Esophagus (tissue), 2 donors: ENCODE data around the gene EHBP1L1. TPM values are rescaled to one million over a fixed set of nuclear protein-coding genes. Genes with fewer than 3 reads are reported as not detected.

ENCODE experiments used
- H3K27ac ChIP-seq, 2 donors: one replicate each; pipeline ENCODE4 v1.5.1; 2013; ENCODE audit warnings: low read depth in 2 of 2, mild to moderate bottlenecking in 2 of 2, inconsistent platforms in 1 of 2, low read length in 1 of 2, moderate library complexity in 1 of 2
- H3K27me3 ChIP-seq, 2 donors: one replicate each; pipeline ENCODE4 v1.6.1; 2013; ENCODE audit warnings: low read length in 2 of 2, control low read depth in 1 of 2, mild to moderate bottlenecking in 1 of 2; ENCODE audit not compliant: insufficient read depth in 2 of 2, control insufficient read depth in 1 of 2
- H3K36me3 ChIP-seq, 2 donors: one replicate each; pipeline ENCODE4 v1.6.1; 2013; ENCODE audit warnings: low read length in 1 of 2; ENCODE audit not compliant: control insufficient read depth in 2 of 2, insufficient read depth in 2 of 2
- H3K4me1 ChIP-seq, 2 donors: one replicate each; pipeline ENCODE4 v1.6.1; 2013; ENCODE audit warnings: low read length in 1 of 2; ENCODE audit not compliant: control insufficient read depth in 2 of 2, insufficient read depth in 2 of 2
- H3K4me3 ChIP-seq, 2 donors: one replicate each; pipeline ENCODE4 v1.5.1; 2013; ENCODE audit warnings: low read length in 2 of 2, mild to moderate bottlenecking in 2 of 2, low read depth in 1 of 2, moderate library complexity in 1 of 2
- H3K9me3 ChIP-seq, 2 donors: one replicate each; pipeline ENCODE4 v1.6.1; 2013; ENCODE audit warnings: mild to moderate bottlenecking in 2 of 2, low read depth in 1 of 2, low read length in 1 of 2, moderate library complexity in 1 of 2; ENCODE audit not compliant: control insufficient read depth in 2 of 2, insufficient read depth in 1 of 2
- WGBS, 2 donors: extraction: QIAGEN DNeasy Blood & Tissue Kit; methylation state at CpG; one replicate each; pipeline ENCODE4 v1.1.7; 2013; 5-methylcytosine and 5-hydroxymethylcytosine counted together
- polyA plus RNA-seq, 2 donors: library from polyadenylated mRNA; stranded (reverse); fragments of 200-250 nt; gene quantifications; one replicate each; pipeline ENCODE4 v1.2.3, GENCODE V29; 2013
- donor health status: healthy with polysubstance abuse.
- donor health status: Bipolar disorder and iron deficiency.

The EHBP1L1 gene
- polyA plus RNA-seq, 2 donors = 54.4 to 61.6 TPM

DNA sequence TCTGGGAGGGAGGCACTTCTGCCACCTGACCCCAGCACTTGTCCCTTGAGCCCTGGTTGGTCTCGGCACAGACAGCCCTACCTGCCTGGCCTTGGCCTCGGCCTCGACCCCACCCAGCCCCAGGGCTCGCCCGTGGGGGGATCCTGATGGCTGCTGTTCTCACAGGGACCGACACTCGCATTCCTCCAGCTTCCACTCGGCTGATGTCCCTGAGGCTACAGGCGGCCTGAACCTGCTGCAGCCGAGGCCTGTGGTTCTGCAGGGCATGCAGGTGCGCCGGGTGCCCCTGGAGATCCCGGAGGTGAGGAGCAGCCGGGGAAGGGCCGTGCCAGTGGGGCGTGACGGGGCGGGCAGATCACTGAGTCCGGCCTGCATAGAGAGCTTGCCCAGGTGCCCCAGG, 44.8 kb downstream of the EHBP1L1 start:
- 87 to 90% methylated on average over 19 of the region's 19 CpGs for WGBS, 2 donors
- peaks cover 11 to 71% of the 10 kb centered on the region in 2 donors for H3K36me3 ChIP-seq
- no peak overlapping the region for H3K27ac ChIP-seq
- peaks cover 1 to 4% of the 10 kb centered on the region in 2 donors for H3K4me1 ChIP-seq
- no peaks in the 10 kb centered on the region for H3K9me3 ChIP-seq
- no peak overlapping the region for H3K4me3 ChIP-seq
- no peaks in the 10 kb centered on the region for H3K27me3 ChIP-seq

DNA sequence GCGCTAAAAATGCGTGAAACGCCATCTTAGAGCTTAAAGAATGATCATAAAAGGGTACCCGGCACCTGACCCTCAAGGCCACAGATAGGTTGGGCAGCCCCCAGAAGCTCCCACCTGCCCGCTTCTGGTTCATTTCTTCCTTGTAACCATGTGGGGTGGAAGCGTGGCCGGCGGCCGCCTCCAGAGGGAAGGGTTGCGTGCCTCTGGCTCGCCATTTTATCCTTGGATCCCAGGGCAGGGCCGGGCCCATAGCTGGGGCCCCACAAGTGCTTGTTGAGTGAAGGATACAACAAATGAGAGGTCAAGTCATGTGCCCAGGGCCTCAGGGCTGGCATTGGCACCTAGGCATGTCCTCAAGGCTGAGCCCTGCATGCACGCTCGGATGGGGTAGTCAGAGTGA, 45.6 kb downstream of the EHBP1L1 start:
- H3K9me3 ChIP-seq = no peaks in the 10 kb centered on the region
- no peaks in the 10 kb centered on the region for H3K27me3 ChIP-seq
- no peak overlapping the region for H3K4me3 ChIP-seq
- peaks cover 3 to 4% of the 10 kb centered on the region in 2 donors for H3K4me1 ChIP-seq
- peaks cover 14 to 78% of the 10 kb centered on the region in 2 donors for H3K36me3 ChIP-seq
- 94 to 97% methylated on average over 14 of the region's 14 CpGs for WGBS, 2 donors
- no peak overlapping the region for H3K27ac ChIP-seq

DNA sequence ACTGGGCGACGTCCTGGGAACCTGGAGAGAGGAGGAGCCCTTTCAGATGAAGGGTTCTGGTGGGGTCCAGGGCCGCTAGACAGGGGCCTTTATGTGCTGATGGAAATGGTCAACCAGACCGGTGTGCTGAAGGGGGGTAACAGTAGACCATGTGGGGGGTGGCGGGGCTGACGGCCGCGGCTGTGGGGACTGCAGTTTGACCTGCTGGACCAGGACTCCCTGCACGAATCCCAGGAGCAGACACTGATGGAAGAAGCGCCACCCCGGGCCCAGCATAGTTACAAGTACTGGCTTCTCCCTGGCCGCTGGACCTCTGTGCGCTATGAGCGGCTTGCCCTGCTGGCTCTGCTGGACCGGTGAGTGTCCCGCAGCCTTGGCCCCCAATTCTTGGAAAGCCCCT, 46.2 kb downstream of the EHBP1L1 start:
- 92 to 94% methylated on average over 14 to 16 of the region's 16 CpGs for WGBS, 2 donors
- Histone ChIP-seq H3K36me3 (peaks cover 14 to 83% of the 10 kb centered on the region in 2 donors), H3K27me3 (no peaks in the 10 kb centered on the region), H3K4me1 (peaks cover 0 to 3% of the 10 kb centered on the region in 2 donors), H3K9me3 (no peaks in the 10 kb centered on the region), H3K4me3 (no peak overlapping the region), H3K27ac (no peak overlapping the region)

DNA sequence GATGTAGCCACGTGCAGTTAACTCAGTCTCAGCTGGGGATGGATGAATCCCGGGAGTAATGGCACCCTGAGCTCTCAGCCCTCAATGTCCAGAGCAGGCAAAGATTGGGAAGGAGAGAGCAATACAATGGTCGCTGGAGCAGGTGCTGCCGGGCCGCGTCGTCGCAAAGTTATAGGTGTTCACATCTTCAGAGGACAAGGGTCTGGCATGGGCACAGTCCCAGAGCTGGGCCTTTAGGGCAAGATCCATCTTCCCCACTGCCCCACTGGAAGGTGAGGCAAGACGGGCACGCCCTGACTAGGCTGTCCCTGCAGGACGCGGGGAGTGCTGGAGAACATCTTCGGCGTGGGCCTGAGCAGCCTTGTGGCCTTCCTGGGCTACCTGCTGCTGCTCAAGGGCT, 47.3 kb downstream of the EHBP1L1 start:
- no peaks in the 10 kb centered on the region for H3K27me3 ChIP-seq
- peaks cover 14 to 83% of the 10 kb centered on the region in 2 donors for H3K36me3 ChIP-seq
- peaks cover 0 to 3% of the 10 kb centered on the region in 2 donors for H3K4me1 ChIP-seq
- no peaks in the 10 kb centered on the region for H3K9me3 ChIP-seq
- 89 to 94% methylated on average over 14 of the region's 14 CpGs for WGBS, 2 donors
- no peak overlapping the region for H3K27ac ChIP-seq
- no peak overlapping the region for H3K4me3 ChIP-seq

DNA sequence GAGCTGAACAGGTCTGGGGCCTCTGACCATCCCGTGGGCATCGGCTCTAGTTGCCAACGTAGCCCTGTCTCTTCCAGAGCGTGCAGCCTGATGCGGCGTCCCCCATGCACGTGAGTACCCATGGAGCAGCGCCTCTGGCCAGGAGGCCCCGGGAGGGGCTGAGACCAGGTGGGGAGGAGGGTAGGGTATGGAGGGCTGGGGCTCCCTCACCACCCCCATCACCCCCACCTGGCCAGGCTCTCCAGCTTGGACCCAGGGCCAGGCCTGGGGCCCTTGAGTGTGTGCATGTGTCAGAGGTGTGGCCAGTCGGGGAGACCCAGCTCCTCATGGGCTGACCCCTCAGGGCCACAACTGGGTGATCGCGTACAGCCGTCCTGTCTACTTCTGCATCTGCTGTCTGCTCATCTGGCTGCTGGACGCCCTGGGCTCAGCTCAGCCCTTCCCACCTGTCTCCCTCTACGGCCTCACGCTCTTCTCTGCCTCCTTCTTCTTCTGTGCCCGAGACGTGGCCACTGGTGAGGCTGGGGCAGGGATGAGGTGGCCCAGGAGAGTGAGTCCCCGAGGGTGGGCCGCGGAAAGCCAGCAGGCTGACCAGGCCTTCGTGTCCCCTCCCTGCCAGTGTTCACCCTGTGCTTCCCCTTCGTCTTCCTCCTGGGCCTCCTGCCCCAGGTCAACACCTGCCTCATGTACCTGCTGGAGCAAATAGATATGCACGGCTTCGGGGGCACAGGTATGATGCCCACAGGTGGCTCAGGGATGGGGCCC, 48.2 kb downstream of the EHBP1L1 start:
- WGBS, 2 donors = 92 to 94% methylated on average over 24 to 25 of the region's 25 CpGs
- H3K27me3 ChIP-seq = no peaks in the 10 kb centered on the region
- H3K4me1 ChIP-seq = peaks cover 0 to 3% of the 10 kb centered on the region in 2 donors
- peaks cover 18 to 83% of the 10 kb centered on the region in 2 donors for H3K36me3 ChIP-seq
- H3K9me3 ChIP-seq = no peaks in the 10 kb centered on the region
- H3K27ac ChIP-seq = no peak overlapping the region
- no peak overlapping the region for H3K4me3 ChIP-seq

DNA sequence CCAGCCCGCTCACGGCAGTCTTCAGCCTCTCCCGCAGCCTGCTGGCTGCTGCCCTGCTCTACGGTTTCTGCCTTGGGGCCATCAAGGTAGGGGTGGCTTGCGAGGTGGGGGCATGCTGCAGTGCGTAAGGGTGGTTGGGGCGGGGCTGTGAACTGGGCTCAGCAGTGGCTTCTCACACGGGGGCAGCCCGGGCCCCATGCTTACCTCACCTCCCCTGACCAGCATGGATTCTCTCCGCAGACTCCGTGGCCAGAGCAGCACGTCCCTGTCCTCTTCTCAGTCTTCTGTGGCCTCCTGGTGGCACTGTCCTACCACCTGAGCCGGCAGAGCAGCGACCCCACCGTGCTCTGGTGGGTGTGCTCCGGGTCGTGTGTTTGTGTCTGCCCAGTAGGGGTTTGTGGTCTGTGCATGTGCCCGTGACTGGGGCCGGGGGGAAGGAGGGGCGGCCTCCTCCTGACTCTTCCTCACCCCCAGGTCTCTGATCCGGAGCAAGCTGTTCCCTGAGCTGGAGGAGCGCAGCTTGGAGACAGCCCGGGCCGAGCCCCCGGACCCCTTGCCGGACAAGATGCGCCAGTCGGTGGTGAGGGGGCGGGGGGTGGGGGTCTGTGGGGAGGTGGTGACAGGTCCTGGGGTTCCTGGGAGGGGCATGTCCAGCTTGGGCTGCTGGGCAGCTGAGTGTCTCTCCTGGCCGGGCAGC, 49.2 kb downstream of the EHBP1L1 start:
- peaks cover 0 to 3% of the 10 kb centered on the region in 2 donors for H3K4me1 ChIP-seq
- WGBS, 2 donors = 85 to 88% methylated on average over 30 of the region's 30 CpGs
- H3K27me3 ChIP-seq = no peaks in the 10 kb centered on the region
- no peak overlapping the region for H3K27ac ChIP-seq
- peaks cover 22 to 82% of the 10 kb centered on the region in 2 donors for H3K36me3 ChIP-seq
- no peaks in the 10 kb centered on the region for H3K9me3 ChIP-seq
- H3K4me3 ChIP-seq = no peak overlapping the region

DNA sequence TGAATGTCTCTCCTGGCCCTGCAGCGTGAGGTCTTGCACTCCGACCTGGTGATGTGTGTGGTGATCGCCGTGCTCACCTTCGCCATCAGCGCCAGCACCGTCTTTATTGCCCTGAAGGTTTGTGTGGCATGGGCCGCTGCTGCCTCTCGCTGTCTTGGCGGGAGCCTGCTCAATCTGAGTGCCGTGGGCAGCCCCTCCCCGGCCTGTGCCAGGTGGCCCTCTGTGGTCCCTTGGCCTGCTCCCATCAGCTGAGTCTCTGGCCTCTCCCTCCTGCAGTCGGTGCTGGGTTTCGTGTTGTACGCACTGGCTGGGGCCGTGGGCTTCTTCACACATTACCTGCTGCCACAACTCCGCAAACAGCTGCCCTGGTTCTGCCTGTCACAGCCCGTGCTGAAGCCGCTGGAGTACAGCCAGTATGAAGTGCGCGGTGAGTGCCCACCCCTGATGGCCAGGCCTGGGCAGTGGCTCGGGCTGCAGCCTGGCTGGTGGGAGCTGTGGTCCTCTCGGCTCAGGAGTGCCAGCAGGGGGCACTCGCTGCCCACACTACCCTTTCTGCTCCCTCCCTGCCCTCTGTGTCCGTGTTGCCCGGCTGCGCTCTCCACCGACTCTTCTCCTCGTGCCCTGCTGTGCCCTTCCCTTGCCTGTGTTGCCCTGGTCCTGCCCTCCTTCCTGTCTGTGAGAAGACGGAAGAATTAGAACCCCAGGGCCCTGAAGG, 49.9 kb downstream of the EHBP1L1 start:
- 67 to 71% methylated on average over 29 to 30 of the region's 30 CpGs for WGBS, 2 donors
- no peak overlapping the region for H3K27ac ChIP-seq
- H3K4me1 ChIP-seq = peaks cover 0 to 3% of the 10 kb centered on the region in 2 donors
- H3K27me3 ChIP-seq = no peaks in the 10 kb centered on the region
- no peak overlapping the region for H3K4me3 ChIP-seq
- H3K9me3 ChIP-seq = no peaks in the 10 kb centered on the region
- H3K36me3 ChIP-seq = peaks cover 29 to 82% of the 10 kb centered on the region in 2 donors

DNA sequence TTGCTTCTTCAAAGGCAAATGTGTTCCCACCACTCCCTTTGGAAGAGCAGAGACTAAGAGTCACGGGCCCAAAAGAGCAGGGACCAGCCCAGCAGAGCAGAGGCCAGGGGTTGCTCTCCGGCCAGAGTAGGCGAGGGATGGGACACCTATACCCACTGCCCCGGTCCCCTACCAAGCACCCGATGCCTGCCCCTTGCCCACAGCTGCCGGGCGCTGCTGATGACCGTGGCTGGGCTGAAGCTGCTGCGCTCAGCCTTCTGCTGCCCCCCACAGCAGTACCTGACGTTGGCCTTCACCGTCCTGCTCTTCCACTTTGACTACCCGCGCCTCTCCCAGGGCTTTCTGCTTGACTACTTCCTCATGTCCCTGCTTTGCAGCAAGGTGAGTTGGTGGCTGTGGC, 51.3 kb downstream of the EHBP1L1 start:
- Histone ChIP-seq H3K4me3 (no peak overlapping the region), H3K27ac (no peak overlapping the region), H3K36me3 (peaks cover 23 to 77% of the 10 kb centered on the region in 2 donors), H3K27me3 (no peaks in the 10 kb centered on the region), H3K4me1 (peaks cover 0 to 3% of the 10 kb centered on the region in 2 donors), H3K9me3 (no peaks in the 10 kb centered on the region)
- WGBS, 2 donors = 92 to 96% methylated on average over 13 of the region's 13 CpGs

DNA sequence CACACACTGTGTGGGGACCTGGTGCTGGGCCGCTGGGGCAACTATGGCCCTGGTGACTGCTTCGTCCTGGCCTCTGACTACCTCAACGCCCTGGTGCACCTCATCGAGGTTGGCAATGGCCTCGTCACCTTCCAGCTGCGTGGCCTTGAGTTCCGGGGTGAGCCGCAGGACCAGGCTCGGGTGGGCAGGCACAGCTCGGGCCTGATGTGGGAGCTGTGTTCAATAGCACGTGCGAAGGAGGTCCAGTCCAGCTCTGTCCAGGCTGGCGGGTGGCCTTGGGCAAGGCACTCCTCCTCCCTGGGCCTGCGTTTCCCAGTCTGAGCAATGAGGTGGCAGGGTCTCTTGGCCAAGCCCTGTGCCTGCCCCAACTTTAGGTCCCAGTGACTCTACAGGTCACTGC, 53.7 kb downstream of the EHBP1L1 start:
- H3K4me1 ChIP-seq = peaks cover 0 to 3% of the 10 kb centered on the region in 2 donors
- H3K4me3 ChIP-seq = no peak overlapping the region
- H3K27ac ChIP-seq = no peak overlapping the region
- peaks cover 22 to 72% of the 10 kb centered on the region in 2 donors for H3K36me3 ChIP-seq
- no peaks in the 10 kb centered on the region for H3K9me3 ChIP-seq
- WGBS, 2 donors = 91 to 96% methylated on average over 14 of the region's 14 CpGs
- no peaks in the 10 kb centered on the region for H3K27me3 ChIP-seq
